GM23248 (cell line): ENCODE results near the gene HECTD1.

ENCODE experiments used
- EZH2 ChIP-seq: fragments of 200-600 bp; sonication (generic); IDR thresholded peaks from 2 replicates; pipeline ENCODE4 v1.6.1; 2018; ENCODE audit warnings: antibody characterized with exemption, mild to moderate bottlenecking; ENCODE audit not compliant: insufficient read depth, poor library complexity, severe bottlenecking
- EZH2phosphoT487 ChIP-seq: fragments of 200-600 bp; sonication (generic); IDR thresholded peaks from 2 replicates; pipeline ENCODE4 v1.6.1; 2018; ENCODE audit warnings: antibody characterized with exemption, moderate library complexity, mild to moderate bottlenecking, low read depth; ENCODE audit not compliant: insufficient read depth

DNA sequence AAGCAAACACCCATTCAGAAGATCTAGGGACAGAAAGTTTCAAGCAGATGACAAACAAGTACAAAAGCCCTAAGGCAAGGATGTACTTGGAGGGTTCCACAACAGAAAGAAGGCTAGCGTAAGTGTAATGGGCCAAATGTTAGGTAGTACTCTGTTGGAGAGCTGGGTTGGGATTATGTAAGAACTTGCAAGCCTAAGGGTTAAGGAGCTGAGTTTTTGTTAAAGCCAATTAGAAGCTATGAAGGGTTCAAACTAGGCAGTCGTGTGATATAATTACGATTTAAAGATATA lies 41.4 kb downstream of the HECTD1 start:
- TF ChIP-seq EZH2 (no peak), EZH2phosphoT487 (no peak)
